HG03558 (cell line): Measurements from ENCODE around the gene NOPCHAP1.
"Not testable (repeated sequence)": the region's sequence is repeated elsewhere in the genome, so short reads cannot be mapped to it uniquely, and the experiment has no call there.

ENCODE experiments used
- ATAC-seq: cut with Tn5 transposase; IDR thresholded peaks from one replicate; pipeline ENCODE4 v1.9.1; 2021; ENCODE audit warnings: moderate number of reproducible peaks; ENCODE audit not compliant: unreplicated experiment; ENCODE audit errors: extremely low read depth

NOPCHAP1 gene

GRCh38 chr12:104986022-104986941 is at the start of gene NOPCHAP1:
Gene NOPCHAP1, plus strand, starts transcription at chr12:104986316. Its CDS starts 37 bp downstream, at chr12:104986353.
- ATAC-seq, result peak; percentile 91

- no peak for ATAC-seq
Measured at GRCh38 chr12:104938371-104938770, 47.7 kb upstream of the NOPCHAP1 start.

- ATAC-seq, result no peak
Measured at GRCh38 chr12:104939089-104939488, 47.0 kb upstream of the NOPCHAP1 start.

- no peak for ATAC-seq
Measured at GRCh38 chr12:104941454-104941853, 44.7 kb upstream of the NOPCHAP1 start.

GRCh38 chr12:104942075-104942474 is 44.0 kb upstream of the NOPCHAP1 start:
- no peak for ATAC-seq

- not testable (repeated sequence) for ATAC-seq
Measured at GRCh38 chr12:104943401-104943800, 42.7 kb upstream of the NOPCHAP1 start.

GRCh38 chr12:104944252-104944651 is 41.9 kb upstream of the NOPCHAP1 start:
- no peak for ATAC-seq

GRCh38 chr12:104948716-104949115 is 37.4 kb upstream of the NOPCHAP1 start:
- ATAC-seq, result not testable (repeated sequence)

GRCh38 chr12:104951759-104952509 is 34.2 kb upstream of the NOPCHAP1 start:
- no peak for ATAC-seq

GRCh38 chr12:104952816-104953215 is 33.3 kb upstream of the NOPCHAP1 start:
- no peak for ATAC-seq

- no peak for ATAC-seq
Measured at GRCh38 chr12:104953323-104953722, 32.8 kb upstream of the NOPCHAP1 start.

GRCh38 chr12:104955703-104956102 is 30.4 kb upstream of the NOPCHAP1 start:
- ATAC-seq, result no peak

- ATAC-seq, result no peak
Measured at GRCh38 chr12:104956870-104957718, 29.0 kb upstream of the NOPCHAP1 start.

GRCh38 chr12:104957719-104958000 is 28.5 kb upstream of the NOPCHAP1 start:
- peak; percentile 15 for ATAC-seq

- peak; percentile 44 for ATAC-seq
Measured at GRCh38 chr12:104958001-104958804, 27.9 kb upstream of the NOPCHAP1 start, which contains the start of gene SLC41A2. Gene SLC41A2, minus strand, starts transcription at chr12:104958290. Its CDS starts 29,763 bp downstream, at chr12:104928527.

- ATAC-seq, result no peak
Measured at GRCh38 chr12:104958805-104959334, 27.2 kb upstream of the NOPCHAP1 start.

GRCh38 chr12:104959335-104959841 is 26.7 kb upstream of the NOPCHAP1 start:
- no peak for ATAC-seq

GRCh38 chr12:104960464-104960863 is 25.7 kb upstream of the NOPCHAP1 start:
- ATAC-seq, result no peak

GRCh38 chr12:104963757-104964156 is 22.4 kb upstream of the NOPCHAP1 start:
- no peak for ATAC-seq
